Fibroblast of lung (primary cell): Measurements from ENCODE around the gene CCN5. TPM values are rescaled to one million over a fixed set of nuclear protein-coding genes. Genes with fewer than 3 reads are reported as not detected.

Source experiments
- DNase-seq, 2 donors: peaks; one replicate each; pipeline versions ENCODE4 v3.0.0 to v3.0.0-alpha.2; 2010; ENCODE audit warnings: low read depth in 2 of 2
- H2AFZ ChIP-seq: 2 replicates; pipeline ENCODE4 v1.5.1; 2012; ENCODE audit warnings: low read length, control low read depth, inconsistent platforms
- H3K27ac ChIP-seq: 2 replicates; pipeline ENCODE4 v1.5.1; 2011; ENCODE audit warnings: low read length, control low read depth; ENCODE audit not compliant: insufficient read depth
- H3K27me3 ChIP-seq: 2 replicates; pipeline ENCODE4 v1.5.1; 2011; ENCODE audit warnings: mild to moderate bottlenecking, low read length; ENCODE audit not compliant: control insufficient read depth, insufficient read depth
- H3K36me3 ChIP-seq: 2 replicates; pipeline ENCODE4 v1.5.1; 2011; ENCODE audit warnings: low read length; ENCODE audit not compliant: control insufficient read depth, insufficient read depth
- H3K4me1 ChIP-seq: 2 replicates; pipeline ENCODE4 v1.5.1; 2011; ENCODE audit warnings: low read length; ENCODE audit not compliant: control insufficient read depth, insufficient read depth; ENCODE audit errors: extremely low read depth
- H3K4me2 ChIP-seq: 2 replicates; pipeline ENCODE4 v1.5.1; 2011; ENCODE audit warnings: low read length, control low read depth; ENCODE audit not compliant: insufficient read depth; ENCODE audit errors: extremely low read depth
- H3K4me3 ChIP-seq, 4 experiments: fragments of 200-600 bp in 1 of 4; sonication (generic) in 1 of 4; replicated peaks in 1 of 4; 2 replicates each; pipeline ENCODE4 v1.5.1; 2011 to 2016; ENCODE audit warnings: low read length in 4 of 4, low read depth in 3 of 4, mild to moderate bottlenecking in 3 of 4, control low read depth in 2 of 4, inconsistent platforms in 1 of 4, mixed read lengths in 1 of 4; ENCODE audit not compliant: insufficient read depth in 1 of 4; ENCODE audit errors: control extremely low read depth in 1 of 4
- H3K79me2 ChIP-seq: 2 replicates; pipeline ENCODE4 v1.5.1; 2012; ENCODE audit warnings: mild to moderate bottlenecking, low read length, inconsistent platforms; ENCODE audit not compliant: control insufficient read depth, insufficient read depth
- H3K9ac ChIP-seq: 2 replicates; pipeline ENCODE4 v1.5.1; 2011; ENCODE audit warnings: mild to moderate bottlenecking, low read length, control low read depth; ENCODE audit not compliant: insufficient read depth
- H3K9me3 ChIP-seq: 2 replicates; pipeline ENCODE4 v1.5.1; 2012; ENCODE audit warnings: low read depth, low read length; ENCODE audit not compliant: control insufficient read depth, insufficient read depth
- H4K20me1 ChIP-seq: 2 replicates; pipeline ENCODE4 v1.5.1; 2011; ENCODE audit warnings: low read length; ENCODE audit not compliant: control insufficient read depth, insufficient read depth; ENCODE audit errors: extremely low read depth
- CTCF ChIP-seq, 2 donors: IDR thresholded peaks in 1 of 2; conservative IDR thresholded peaks in 1 of 2; 1 replicate in 1 of 2; 2 replicates in 1 of 2; pipeline ENCODE4 v1.5.1; 2011 to 2012; ENCODE audit warnings: low read length in 2 of 2, control low read depth in 1 of 2, inconsistent platforms in 1 of 2, low read depth in 1 of 2, mild to moderate bottlenecking in 1 of 2
- EZH2 ChIP-seq: IDR thresholded peaks from 2 replicates; pipeline ENCODE4 v1.5.1; 2012; ENCODE audit warnings: low read length, control low read depth, mild to moderate bottlenecking; ENCODE audit errors: missing control alignments
- polyA plus RNA-seq, 2 donors: library from polyadenylated mRNA; depleted of rRNA in 1 of 2; stranded (reverse) in 1 of 2; unstranded in 1 of 2; fragments of >200 nt; gene quantifications; 2 replicates each; pipeline ENCODE4 v1.2.1, GENCODE V29; 2011 to 2012; ENCODE audit warnings: missing spikeins in 1 of 2
- total RNA-seq: library from RNA; depleted of rRNA; stranded (reverse); fragments of >200 nt; gene quantifications from 2 replicates; pipeline ENCODE4 v1.2.1, GENCODE V29; 2014

The CCN5 gene
- total and polyA plus RNA-seq, 2 donors (not counting 1 experiment from before 2014, with no cell fraction given) = 31.4 to 122 TPM

- Histone ChIP-seq H3K4me2 (no peak overlapping the region), H3K9ac (no peak overlapping the region), H3K4me3 (peak overlapping the region in 1 of 4 experiments; percentile 49), H3K9me3 (no peaks in the 10 kb centered on the region), H3K27me3 (peaks cover 7% of the 10 kb centered on the region), H3K4me1 (peaks cover 23% of the 10 kb centered on the region), H3K27ac (no peak overlapping the region), H3K79me2 (no peaks in the 10 kb centered on the region), H3K36me3 (no peaks in the 10 kb centered on the region), H2AFZ (no peak overlapping the region), H4K20me1 (no peaks in the 10 kb centered on the region)
- TF ChIP-seq CTCF (conservative IDR thresholded peaks at IDR 0.05 in 1 of 2, IDR thresholded peaks at IDR 0.05 in 1 of 2; ENCODE audit: low read depth in 1 of 2, low read length in 2 of 2) (no peak), EZH2 (no peak)
- DNase-seq = no peak
Measured at GRCh38 chr20:44716309-44717106, 1.3 kb downstream of the CCN5 start.

GRCh38 chr20:44717986-44718385 lies 2.8 kb downstream of the CCN5 start:
- no peak for DNase-seq

GRCh38 chr20:44719841-44720240 lies 4.7 kb downstream of the CCN5 start:
- Histone ChIP-seq H3K4me2 (no peak overlapping the region), H4K20me1 (no peaks in the 10 kb centered on the region), H3K4me1 (peaks cover 18% of the 10 kb centered on the region), H3K27me3 (peaks cover 5% of the 10 kb centered on the region), H3K4me3 (no peak overlapping the region), H3K36me3 (no peaks in the 10 kb centered on the region), H3K9ac (no peak overlapping the region), H3K27ac (no peak overlapping the region), H3K79me2 (no peaks in the 10 kb centered on the region), H3K9me3 (no peaks in the 10 kb centered on the region), H2AFZ (no peak overlapping the region)
- DNase-seq = no peak
- TF ChIP-seq EZH2 (no peak), CTCF (conservative IDR thresholded peaks at IDR 0.05 in 1 of 2, IDR thresholded peaks at IDR 0.05 in 1 of 2; ENCODE audit: low read depth in 1 of 2, low read length in 2 of 2) (no peak)

More at GRCh38 chr20:44717986-44718385, 2.8 kb downstream of the CCN5 start:
- Histone ChIP-seq H3K9ac (no peak overlapping the region), H3K36me3 (no peaks in the 10 kb centered on the region), H3K4me3 (peak overlapping the region in 1 of 4 experiments; percentile 17), H3K4me1 (peaks cover 25% of the 10 kb centered on the region), H3K27me3 (peaks cover 5% of the 10 kb centered on the region), H3K27ac (no peak overlapping the region), H3K9me3 (no peaks in the 10 kb centered on the region), H3K79me2 (no peaks in the 10 kb centered on the region), H4K20me1 (no peaks in the 10 kb centered on the region), H2AFZ (no peak overlapping the region), H3K4me2 (no peak overlapping the region)
- TF ChIP-seq EZH2 (no peak), CTCF (conservative IDR thresholded peaks at IDR 0.05 in 1 of 2, IDR thresholded peaks at IDR 0.05 in 1 of 2; ENCODE audit: low read depth in 1 of 2, low read length in 2 of 2) (peak; percentile 22 to 44)
